Measurements from ENCODE around the gene TSEN54. TPM values are rescaled to one million over a fixed set of nuclear protein-coding genes. Genes with fewer than 3 reads are reported as not detected.

Gene TSEN54
- total and polyA plus RNA-seq, 12 donors, result 17.9 to 67.8 (median 26.4) TPM

GRCh38 chr17:75565066-75565465 is 48.7 kb downstream of the TSEN54 start:
- Histone ChIP-seq H3K27ac (no peak overlapping the region), H3K4me3 (no peak overlapping the region), H3K27me3 (no peaks in the 10 kb centered on the region), H3K36me3 (replicated peaks in 1 of 2) (no peaks in the 10 kb centered on the region), H3K4me1 (replicated peaks in 1 of 2) (no peaks in the 10 kb centered on the region), H3K9me3 (replicated peaks in 1 of 3) (no peaks in the 10 kb centered on the region)
- intact Hi-C loops (cut with DNase I), result no loop called here
- DNase-seq, result no peak
- 78 to 85% (median 81%) methylated on average over 5 to 7 of the region's 7 CpGs for WGBS, 4 donors
- no peak for TF ChIP-seq POLR2A (IDR thresholded peaks at IDR 0.05)
- TF ChIP-seq, protein P1, sequence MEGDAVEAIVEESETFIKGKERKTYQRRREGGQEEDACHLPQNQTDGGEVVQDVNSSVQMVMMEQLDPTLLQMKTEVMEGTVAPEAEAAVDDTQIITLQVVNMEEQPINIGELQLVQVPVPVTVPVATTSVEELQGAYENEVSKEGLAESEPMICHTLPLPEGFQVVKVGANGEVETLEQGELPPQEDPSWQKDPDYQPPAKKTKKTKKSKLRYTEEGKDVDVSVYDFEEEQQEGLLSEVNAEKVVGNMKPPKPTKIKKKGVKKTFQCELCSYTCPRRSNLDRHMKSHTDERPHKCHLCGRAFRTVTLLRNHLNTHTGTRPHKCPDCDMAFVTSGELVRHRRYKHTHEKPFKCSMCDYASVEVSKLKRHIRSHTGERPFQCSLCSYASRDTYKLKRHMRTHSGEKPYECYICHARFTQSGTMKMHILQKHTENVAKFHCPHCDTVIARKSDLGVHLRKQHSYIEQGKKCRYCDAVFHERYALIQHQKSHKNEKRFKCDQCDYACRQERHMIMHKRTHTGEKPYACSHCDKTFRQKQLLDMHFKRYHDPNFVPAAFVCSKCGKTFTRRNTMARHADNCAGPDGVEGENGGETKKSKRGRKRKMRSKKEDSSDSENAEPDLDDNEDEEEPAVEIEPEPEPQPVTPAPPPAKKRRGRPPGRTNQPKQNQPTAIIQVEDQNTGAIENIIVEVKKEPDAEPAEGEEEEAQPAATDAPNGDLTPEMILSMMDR (IDR thresholded peaks at IDR 0.05), result no peak

GRCh38 chr17:75565618-75566017 is 49.3 kb downstream of the TSEN54 start:
- no peaks in the 10 kb centered on the region for H3K4me1 ChIP-seq (replicated peaks in 1 of 2)
- intact Hi-C loops (cut with DNase I), result no loop called here
- WGBS, 4 donors, result 76 to 94% (median 92%) methylated on average over 4 to 6 of the region's 6 CpGs; no CpG with 5 or more reads in 1 of the 4 donors
- H3K36me3 ChIP-seq (replicated peaks in 1 of 2), result no peaks in the 10 kb centered on the region
- no peak overlapping the region for H3K27ac ChIP-seq
- H3K9me3 ChIP-seq (replicated peaks in 1 of 3), result no peaks in the 10 kb centered on the region
- TF ChIP-seq, protein P1 (IDR thresholded peaks at IDR 0.05), result no peak
- TF ChIP-seq POLR2A (IDR thresholded peaks at IDR 0.05), result no peak
- no peak overlapping the region for H3K4me3 ChIP-seq
- H3K27me3 ChIP-seq, result no peaks in the 10 kb centered on the region
- DNase-seq, result no peak

DNA sequence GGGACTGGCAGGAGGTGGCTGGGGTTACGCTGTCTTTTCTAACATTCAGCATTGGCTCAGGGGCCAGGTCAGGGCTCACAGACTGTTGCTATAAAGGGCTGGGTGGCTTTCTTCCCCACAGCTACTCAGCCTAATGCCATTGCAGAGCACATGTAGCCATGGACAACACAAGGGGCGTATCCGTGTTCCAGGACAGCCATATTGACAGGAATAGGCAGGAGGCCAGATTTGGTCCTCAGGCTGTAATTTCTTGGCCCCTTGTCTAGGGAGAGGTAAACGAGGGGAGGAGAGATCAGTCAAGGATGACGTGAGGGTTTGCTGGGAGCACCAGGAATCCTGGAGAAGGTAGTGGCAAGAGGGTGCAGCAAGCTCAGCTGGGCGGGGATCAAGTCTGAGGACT is 50.1 kb downstream of the TSEN54 start:
- Histone ChIP-seq H3K36me3 (replicated peaks in 1 of 2) (no peaks in the 10 kb centered on the region), H3K27me3 (no peaks in the 10 kb centered on the region), H3K9me3 (replicated peaks in 1 of 3) (no peaks in the 10 kb centered on the region), H3K4me1 (replicated peaks in 1 of 2) (no peaks in the 10 kb centered on the region), H3K4me3 (no peak overlapping the region), H3K27ac (no peak overlapping the region)
- intact Hi-C loops (cut with DNase I), result no loop called here
- TF ChIP-seq, protein P1 (IDR thresholded peaks at IDR 0.05), result no peak
- TF ChIP-seq POLR2A (IDR thresholded peaks at IDR 0.05), result no peak
- WGBS, 4 donors, result 88 to 93% (median 91%) methylated on average over 6 of the region's 6 CpGs
- DNase-seq, result no peak

- no peak for DNase-seq
- Histone ChIP-seq H3K4me3 (no peak overlapping the region), H3K36me3 (replicated peaks in 1 of 2) (no peaks in the 10 kb centered on the region), H3K9me3 (replicated peaks in 1 of 3) (no peaks in the 10 kb centered on the region), H3K27ac (no peak overlapping the region), H3K4me1 (replicated peaks in 1 of 2) (no peaks in the 10 kb centered on the region), H3K27me3 (no peaks in the 10 kb centered on the region)
- intact Hi-C loops (cut with DNase I), result no loop called here
- WGBS, 4 donors, result 77 to 92% (median 91%) methylated on average over 5 of the region's 5 CpGs
- TF ChIP-seq, protein P1 (IDR thresholded peaks at IDR 0.05), result no peak
- TF ChIP-seq POLR2A (IDR thresholded peaks at IDR 0.05), result no peak
These were observed 50.5 kb downstream of the TSEN54 start for GRCh38 chr17:75566834-75567233.
